SIG-M5 (cell line): ENCODE measurements around the gene MKRN2OS.

Experiments
- DNase-seq: peaks from one replicate; lab custom pipeline; 2025; lab: John Stamatoyannopoulos, UW

Gene MKRN2OS

GRCh38 chr3:12513694-12514446 lies 31.4 kb downstream of the MKRN2OS start:
- no peak for DNase-seq

GRCh38 chr3:12512534-12513118 lies 32.7 kb downstream of the MKRN2OS start:
- DNase-seq, result no peak

DNA sequence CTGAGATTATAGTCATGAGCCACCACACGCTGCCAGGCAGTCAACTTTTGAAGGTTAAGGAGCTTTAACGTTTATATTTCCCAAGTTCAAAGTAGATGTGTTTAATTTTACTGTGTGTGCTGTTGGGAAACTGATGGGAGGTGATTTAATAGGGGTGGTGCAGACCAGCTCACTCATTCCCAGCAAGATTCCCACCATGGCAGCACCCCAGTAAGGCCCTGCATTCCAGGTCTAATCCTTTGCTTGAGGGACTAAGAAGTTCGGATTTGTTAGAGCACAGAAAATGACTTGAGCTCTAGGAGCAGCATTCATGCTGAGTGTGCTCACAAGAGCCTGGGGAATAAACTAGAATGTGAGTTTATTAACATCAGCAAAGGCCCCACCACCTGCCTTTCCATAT lies 35.8 kb downstream of the MKRN2OS start:
- DNase-seq, result no peak

- DNase-seq, result no peak
These were observed 37.0 kb downstream of the MKRN2OS start for GRCh38 chr3:12508291-12508700.

- DNase-seq, result no peak
These were observed 37.6 kb downstream of the MKRN2OS start for GRCh38 chr3:12507591-12508281.

DNA sequence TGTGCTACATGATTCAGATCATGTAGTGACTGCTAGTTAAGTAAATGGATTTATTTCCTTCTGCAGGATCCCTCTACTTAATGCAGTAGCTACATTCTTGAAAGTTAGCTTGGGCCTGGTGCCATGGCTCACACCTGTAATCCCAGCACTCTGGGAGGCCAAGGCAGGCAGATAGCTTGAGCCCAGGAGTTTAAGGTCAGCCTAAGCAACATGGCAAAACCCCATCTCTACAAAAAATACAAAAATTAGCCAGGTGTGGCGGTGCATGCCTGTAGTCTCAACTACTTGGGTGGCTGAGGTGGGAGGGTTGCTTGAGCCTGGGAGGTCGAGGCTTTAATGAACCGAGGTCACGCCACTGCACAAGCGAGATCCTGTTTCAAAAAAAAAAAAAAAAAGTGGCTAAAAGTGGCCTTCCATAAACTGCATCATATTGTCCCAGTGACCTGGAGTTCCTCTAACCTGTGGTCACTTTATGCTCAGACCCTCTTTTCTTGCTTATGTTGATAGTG lies 39.0 kb downstream of the MKRN2OS start:
- no peak for DNase-seq

GRCh38 chr3:12503126-12503957 lies 42.0 kb downstream of the MKRN2OS start:
- peak; percentile 55 for DNase-seq

GRCh38 chr3:12501360-12502020 lies 43.8 kb downstream of the MKRN2OS start:
- DNase-seq, result no peak

DNA sequence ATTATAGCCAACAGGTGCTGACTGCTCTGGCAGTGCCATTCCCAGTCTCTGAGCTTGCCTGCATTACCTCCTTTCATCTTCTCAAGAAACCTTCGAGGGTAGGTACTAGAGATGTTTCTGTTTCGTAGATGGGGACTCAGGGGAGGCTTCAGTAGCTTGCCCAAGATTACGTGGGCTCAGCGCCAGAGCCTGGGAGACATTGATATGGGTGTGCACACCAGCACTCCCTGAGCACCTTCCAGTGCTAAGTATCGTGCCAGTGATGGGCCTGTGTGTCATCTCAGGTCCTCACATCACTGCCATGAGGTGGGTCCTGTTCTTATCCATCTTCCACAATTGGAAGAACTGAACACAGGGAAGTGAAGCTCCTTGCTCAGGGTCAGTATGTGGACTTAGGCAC lies 45.8 kb downstream of the MKRN2OS start:
- DNase-seq, result no peak

- DNase-seq, result no peak
These were observed 48.9 kb downstream of the MKRN2OS start for GRCh38 chr3:12496453-12496761.

DNA sequence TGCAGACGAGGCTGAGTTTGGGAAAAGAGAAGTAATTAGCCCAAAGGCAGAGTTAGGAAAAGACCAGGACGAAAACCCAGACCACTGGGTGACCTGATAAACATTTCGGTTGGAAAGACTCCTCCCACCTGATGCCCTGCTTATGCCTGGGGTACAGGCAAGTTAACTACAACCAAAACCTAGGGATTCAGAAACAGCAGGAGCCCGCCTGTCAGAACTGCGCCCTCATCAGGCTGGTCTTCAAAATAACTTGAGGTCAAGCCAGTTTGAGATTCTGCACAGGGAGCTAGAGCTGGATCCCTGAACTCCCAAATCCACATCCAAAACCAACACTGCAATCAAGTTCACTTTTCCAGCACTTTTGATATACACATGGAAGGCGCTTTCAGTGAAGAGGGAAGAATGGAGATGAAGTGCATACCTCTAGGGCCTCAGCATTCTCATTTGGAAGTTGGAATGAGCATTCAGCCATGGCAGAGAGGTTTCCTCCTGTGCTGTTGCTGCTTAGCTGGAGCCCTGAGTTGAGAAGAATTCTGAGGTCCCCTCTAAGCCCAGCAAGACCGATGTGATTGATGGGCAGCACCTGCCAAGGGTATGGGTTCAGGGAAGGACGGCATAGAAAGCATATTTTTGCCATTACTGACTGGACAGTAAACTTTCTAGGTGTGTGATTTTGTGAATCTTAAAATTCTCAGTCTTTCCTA lies 49.4 kb downstream of the MKRN2OS start:
- DNase-seq, result no peak

- no peak for DNase-seq
These were observed 54.8 kb downstream of the MKRN2OS start for GRCh38 chr3:12490547-12490946.

- no peak for DNase-seq
These were observed 55.5 kb downstream of the MKRN2OS start for GRCh38 chr3:12489832-12490231.
